NB4 (cell line): ENCODE data around the gene B3GAT1.

Experiments used
- CTCF ChIP-seq: IDR thresholded peaks from one replicate; pipeline ENCODE4 v1.5.1; 2012; ENCODE audit warnings: low read depth, low read length
- MAX ChIP-seq: IDR thresholded peaks from 2 replicates; pipeline ENCODE4 v1.6.1; 2011; ENCODE audit warnings: low read depth, low read length
- POLR2A ChIP-seq: IDR thresholded peaks from 2 replicates; pipeline ENCODE4 v1.6.1; 2011; ENCODE audit warnings: mild to moderate bottlenecking; ENCODE audit not compliant: insufficient read length; ENCODE audit errors: extremely low read depth

- no peak for TF ChIP-seq POLR2A
- TF ChIP-seq CTCF, result no peak
- TF ChIP-seq MAX, result no peak
These were observed 12.8 kb downstream of the B3GAT1 start for GRCh38 chr11:134399293-134399654.
